Measurements from ENCODE around the gene GATA3.

- no peak for TF ChIP-seq CTCF (IDR thresholded peaks at IDR 0.05; ENCODE audit: insufficient read depth, low read depth, low read length)
- no peak for TF ChIP-seq EZH2 (IDR thresholded peaks at IDR 0.05; ENCODE audit: insufficient read depth, low read length)
Measured at GRCh38 chr10:8113616-8114015, 59.1 kb downstream of the GATA3 start.
